ENCODE results near the gene HDLBP.

Gene HDLBP

DNA sequence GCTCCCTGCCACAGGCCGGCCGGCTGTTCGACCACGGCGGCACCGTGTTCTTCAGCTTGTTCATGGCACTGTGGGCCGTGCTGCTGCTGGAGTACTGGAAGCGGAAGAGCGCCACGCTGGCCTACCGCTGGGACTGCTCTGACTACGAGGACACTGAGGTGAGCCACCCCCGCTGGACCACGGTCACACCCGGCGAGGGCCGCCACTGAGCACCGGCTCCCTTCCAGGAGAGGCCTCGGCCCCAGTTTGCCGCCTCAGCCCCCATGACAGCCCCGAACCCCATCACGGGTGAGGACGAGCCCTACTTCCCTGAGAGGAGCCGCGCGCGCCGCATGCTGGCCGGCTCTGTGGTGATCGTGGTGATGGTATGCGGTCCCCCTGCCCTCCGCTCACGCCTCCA, 106.2 kb downstream of the HDLBP start:
- H3K4me3 ChIP-seq (ENCODE audit: low read length), result no peak overlapping the region
- no peak for TF ChIP-seq ZNF274 (IDR thresholded peaks at IDR 0.05; ENCODE audit: low read depth, low read length)

DNA sequence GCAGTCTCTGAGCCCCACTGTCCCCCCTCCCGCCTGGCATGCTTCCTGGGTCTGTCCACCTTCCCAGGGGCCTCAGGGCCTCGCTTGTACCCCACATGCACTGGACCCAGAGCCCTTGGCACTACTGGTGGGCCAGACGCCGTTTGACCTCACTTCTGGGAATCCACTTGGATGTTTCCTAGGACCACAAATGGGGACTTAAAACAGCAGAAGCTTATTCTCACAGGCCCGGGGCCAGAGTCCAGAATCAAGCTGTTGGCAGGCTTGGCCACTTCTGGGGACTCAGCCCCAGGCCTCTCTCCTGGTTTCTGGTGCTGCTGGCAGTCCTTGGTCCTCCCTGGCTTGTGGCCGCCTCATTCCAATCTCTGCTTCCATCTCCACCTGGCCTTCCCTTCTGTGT, 107.4 kb downstream of the HDLBP start:
- no peak for TF ChIP-seq ZNF274 (IDR thresholded peaks at IDR 0.05; ENCODE audit: low read depth, low read length)
- H3K4me3 ChIP-seq (ENCODE audit: low read length), result no peak overlapping the region

- no peak for TF ChIP-seq ZNF274 (IDR thresholded peaks at IDR 0.05; ENCODE audit: low read depth, low read length)
- H3K4me3 ChIP-seq (ENCODE audit: low read length), result no peak overlapping the region
These were observed 107.8 kb downstream of the HDLBP start for GRCh38 chr2:241207641-241208040.

- no peak for TF ChIP-seq ZNF274 (IDR thresholded peaks at IDR 0.05; ENCODE audit: low read depth, low read length)
- H3K4me3 ChIP-seq (ENCODE audit: low read length), result no peak overlapping the region
These were observed 108.3 kb downstream of the HDLBP start for GRCh38 chr2:241207151-241207550.

- TF ChIP-seq ZNF274 (IDR thresholded peaks at IDR 0.05; ENCODE audit: low read depth, low read length), result no peak
- H3K4me3 ChIP-seq (ENCODE audit: low read length), result no peak overlapping the region
These were observed 110.4 kb downstream of the HDLBP start for GRCh38 chr2:241205086-241205485.

DNA sequence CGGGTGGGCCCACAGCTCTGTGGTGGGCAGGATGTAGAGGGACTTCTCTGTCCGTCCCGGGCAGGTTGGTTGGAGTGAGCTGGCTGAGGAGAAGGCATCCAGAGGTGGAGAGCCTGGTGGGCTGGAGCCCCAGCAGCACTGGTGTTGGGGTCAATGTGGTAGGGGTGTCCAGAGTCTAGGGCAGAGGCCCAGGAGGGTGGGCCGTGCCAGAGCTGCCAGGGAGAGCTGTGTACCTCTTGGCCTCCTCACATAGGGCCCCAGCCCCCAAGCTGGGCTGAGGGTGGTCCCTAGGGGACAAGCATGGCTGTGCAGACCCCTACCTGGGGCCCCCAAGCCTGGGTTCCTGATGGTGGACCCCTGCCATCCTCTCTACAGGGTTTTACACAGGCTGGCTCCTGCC, 111.0 kb downstream of the HDLBP start:
- no peak for TF ChIP-seq ZNF274 (IDR thresholded peaks at IDR 0.05; ENCODE audit: low read depth, low read length)

DNA sequence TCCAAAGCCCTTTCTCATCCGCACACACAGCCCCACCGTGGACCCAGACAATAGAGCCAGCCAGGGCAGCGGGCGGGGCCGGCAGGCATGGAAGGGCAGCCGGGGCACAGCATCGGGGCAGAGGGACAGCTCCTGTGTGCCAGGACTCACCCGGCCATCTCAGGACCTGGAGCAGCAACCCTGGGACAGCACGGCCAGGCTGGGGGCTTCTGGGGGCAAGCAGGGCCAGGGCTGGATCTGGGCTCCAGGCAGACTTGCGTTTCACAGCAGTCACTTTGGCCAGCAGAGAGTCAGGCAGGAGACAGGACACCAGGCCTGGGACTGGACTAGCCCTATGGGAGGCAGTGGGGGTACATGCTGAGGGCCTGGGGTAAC, 111.5 kb downstream of the HDLBP start:
- no peak for TF ChIP-seq ZNF274 (IDR thresholded peaks at IDR 0.05; ENCODE audit: low read depth, low read length)
- no peak overlapping the region for H3K4me3 ChIP-seq (ENCODE audit: low read length)

More for the DNA sequence above, 111.0 kb downstream of the HDLBP start:
- H3K4me3 ChIP-seq (ENCODE audit: low read length), result no peak overlapping the region

GRCh38 chr2:241203218-241204009, 112.1 kb downstream of the HDLBP start:
- TF ChIP-seq ZNF274 (IDR thresholded peaks at IDR 0.05; ENCODE audit: low read depth, low read length), result no peak
- no peak overlapping the region for H3K4me3 ChIP-seq (ENCODE audit: low read length)

DNA sequence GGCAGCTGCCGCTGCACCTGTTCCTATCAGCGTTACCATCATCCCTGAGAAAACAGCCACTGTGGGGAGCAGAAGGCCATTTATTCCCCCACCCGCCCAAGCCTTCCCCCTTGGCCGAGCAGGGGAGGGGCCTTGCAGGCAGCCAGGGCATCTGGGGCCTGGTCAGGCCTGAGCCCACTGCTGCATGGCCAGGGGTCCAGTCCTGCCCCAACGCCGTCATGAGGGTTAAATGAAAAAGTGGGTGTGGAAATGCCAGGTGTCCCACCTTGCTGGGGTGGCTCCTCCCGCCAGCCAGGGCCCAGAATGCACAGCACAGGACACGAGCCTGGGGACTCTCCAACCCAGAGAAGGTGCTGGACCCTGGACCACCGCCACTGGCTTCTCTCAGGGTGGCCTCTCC, 112.8 kb downstream of the HDLBP start:
- no peak overlapping the region for H3K4me3 ChIP-seq (ENCODE audit: low read length)
- TF ChIP-seq ZNF274 (IDR thresholded peaks at IDR 0.05; ENCODE audit: low read depth, low read length), result no peak

- H3K4me3 ChIP-seq (ENCODE audit: low read length), result no peak overlapping the region
- no peak for TF ChIP-seq ZNF274 (IDR thresholded peaks at IDR 0.05; ENCODE audit: low read depth, low read length)
These were observed 113.2 kb downstream of the HDLBP start for GRCh38 chr2:241202268-241202585.

GRCh38 chr2:241201445-241202267, 113.8 kb downstream of the HDLBP start:
- H3K4me3 ChIP-seq (ENCODE audit: low read length), result no peak overlapping the region
- TF ChIP-seq ZNF274 (IDR thresholded peaks at IDR 0.05; ENCODE audit: low read depth, low read length), result no peak

GRCh38 chr2:241200822-241201395, 114.6 kb downstream of the HDLBP start:
- H3K4me3 ChIP-seq (ENCODE audit: low read length), result no peak overlapping the region
- no peak for TF ChIP-seq ZNF274 (IDR thresholded peaks at IDR 0.05; ENCODE audit: low read depth, low read length)

GRCh38 chr2:241199897-241200821, 115.3 kb downstream of the HDLBP start:
- H3K4me3 ChIP-seq (ENCODE audit: low read length), result no peak overlapping the region

DNA sequence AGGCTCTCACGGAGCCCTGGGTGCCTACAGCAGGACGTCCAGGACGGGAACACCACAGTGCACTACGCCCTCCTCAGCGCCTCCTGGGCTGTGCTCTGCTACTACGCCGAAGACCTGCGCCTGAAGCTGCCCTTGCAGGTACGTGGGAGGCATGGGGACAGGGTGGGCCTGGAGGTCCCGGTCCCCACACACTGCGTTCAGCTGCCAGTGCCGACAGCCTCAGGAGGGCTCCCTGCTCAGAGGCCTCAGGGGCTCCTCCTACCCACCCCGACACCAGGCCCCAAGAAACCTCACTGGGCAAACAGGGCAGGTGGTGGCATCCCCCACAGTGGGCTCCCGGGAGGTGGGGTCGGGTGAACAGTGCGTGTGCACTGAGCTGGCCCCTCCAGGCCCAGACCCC, 116.2 kb downstream of the HDLBP start:
- no peak for TF ChIP-seq ZNF274 (IDR thresholded peaks at IDR 0.05; ENCODE audit: low read depth, low read length)
- H3K4me3 ChIP-seq (ENCODE audit: low read length), result no peak overlapping the region

More at GRCh38 chr2:241199897-241200821, 115.3 kb downstream of the HDLBP start:
- TF ChIP-seq ZNF274 (IDR thresholded peaks at IDR 0.05; ENCODE audit: low read depth, low read length), result no peak
